K562 (cell line): ENCODE data around the gene IRF9. TPM values are rescaled to one million over a fixed set of nuclear protein-coding genes. Genes with fewer than 3 reads are reported as not detected.
A peak's percentile ranks its signal among the peaks of the same experiment; 100 is the strongest.

Experiments
- CHD4 ChIP-seq: fragments of 200-600 bp; sonication (generic); IDR thresholded peaks from 3 replicates; pipeline ENCODE4 v1.6.1; 2012; ENCODE audit warnings: low read depth, mild to moderate bottlenecking, mixed read lengths, low read length, inconsistent platforms; ENCODE audit not compliant: insufficient read depth, insufficient replicate concordance, poor library complexity, severe bottlenecking
- ESRRB ChIP-seq: fragments of 250-450 bp; sonication (Bioruptor Pico); IDR thresholded peaks from 2 replicates; pipeline ENCODE4 v1.5.0; 2020; ENCODE audit warnings: mild to moderate bottlenecking, moderate library complexity, borderline replicate concordance
- HIVEP1 ChIP-seq: fragments of 250-450 bp; sonication (Bioruptor Pico); IDR thresholded peaks from 2 replicates; pipeline ENCODE4 v1.4.0; 2020; ENCODE audit warnings: mild to moderate bottlenecking
- KDM4B ChIP-seq, 2 experiments: fragments of 450-650 bp in 1 of 2; sonication (generic) in 1 of 2; IDR thresholded peaks; 2 replicates each; pipeline ENCODE4 v1.6.1; 2016 to 2017; ENCODE audit warnings: borderline replicate concordance in 2 of 2, antibody characterized with exemption in 1 of 2, low read depth in 1 of 2, mild to moderate bottlenecking in 1 of 2
- ZBED1 ChIP-seq: IDR thresholded peaks from 2 replicates; pipeline ENCODE4 v1.6.1; 2014
- polyA plus RNA-seq, 8 experiments: library from polyadenylated mRNA; depleted of rRNA in 4 of 8; stranded (reverse) in 5 of 8; unstranded in 3 of 8; fragments of >200 nt; fragmentation: Nextera tagmentation in 2 of 8; fragmentation: Illumina TruSeq in 1 of 8; extraction: Ambion mirVana in 2 of 8; extraction: Trizol in 1 of 8; gene quantifications; 2 replicates each; pipeline versions ENCODE4 v1.2.1 to v1.2.3, GENCODE V29; 2011 to 2014; ENCODE audit warnings: inconsistent platforms in 1 of 8, missing spikeins in 1 of 8
- total RNA-seq, 7 experiments: library from RNA; depleted of rRNA in 6 of 7; stranded (reverse); fragments of >200 nt in 6 of 7; fragmentation: Illumina TruSeq in 2 of 7; extraction: Trizol in 2 of 7; gene quantifications; 2 replicates each; pipeline versions ENCODE4 v1.2.1 to v1.2.3, GENCODE V29; 2011 to 2021; ENCODE audit warnings: low replicate concordance in 1 of 7
- TF ChIP-seq, protein P1 (sequence below): fragments of 200-800 bp; sonication (Bioruptor generic); IDR thresholded peaks from 2 replicates; pipeline ENCODE4 v1.6.1; 2017; ENCODE audit warnings: missing genetic modification characterization, missing compliant biosample characterization
- TF ChIP-seq, protein P2 (sequence below): fragments of 200-600 bp; sonication (generic); IDR thresholded peaks from one replicate; pipeline ENCODE4 v1.6.1; 2012; ENCODE audit warnings: mild to moderate bottlenecking, low read depth, low read length, inconsistent platforms
- TF ChIP-seq, protein P3 (sequence below): fragments of 450-650 bp; IDR thresholded peaks from 2 replicates; pipeline ENCODE4 v1.6.1; 2016

IRF9 gene
- total and polyA plus RNA-seq, 9 of the 15 experiments (the other 6 are each of a cell fraction or from before 2014, with no cell fraction given): 0.79 to 14.8 (median 6.1) TPM

DNA sequence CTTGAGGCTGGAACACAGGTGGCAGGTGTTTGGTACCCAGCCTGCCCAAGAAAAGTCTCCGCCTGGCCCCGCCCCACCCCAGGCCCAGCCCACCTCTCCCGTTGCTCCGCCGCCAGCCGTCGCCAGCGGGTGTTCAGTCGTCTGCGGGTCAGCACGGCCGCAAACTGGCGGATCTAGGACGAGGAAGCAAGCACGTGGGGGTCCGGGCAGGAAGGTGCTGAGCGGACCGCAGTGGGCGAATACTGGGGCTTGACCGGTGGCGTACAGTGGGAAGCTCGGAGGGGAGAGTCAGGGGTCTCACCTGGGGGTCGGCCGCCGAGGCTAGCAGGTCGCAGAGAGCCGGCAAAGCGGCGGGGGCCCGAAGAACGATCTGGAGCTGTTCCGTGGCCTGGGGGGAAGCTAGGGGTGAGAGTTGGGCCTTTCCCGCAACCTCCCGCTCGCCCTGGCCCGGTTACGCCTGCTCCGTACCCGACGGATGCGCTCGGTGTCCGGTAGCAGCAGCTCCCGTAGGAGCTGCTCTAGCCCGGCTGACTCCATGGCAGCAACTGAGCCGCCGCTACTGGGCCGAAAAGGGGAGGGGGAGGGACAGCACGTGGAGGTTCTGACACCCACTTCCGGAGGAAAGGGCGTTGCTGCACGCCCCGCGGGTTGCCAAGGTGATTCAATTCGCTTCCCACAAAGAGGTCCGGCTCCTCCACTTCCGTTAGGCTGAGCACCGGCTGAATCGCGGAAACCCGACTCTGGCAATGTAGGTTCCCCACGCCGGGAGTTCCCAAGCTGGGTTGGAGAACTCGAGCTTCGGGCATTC, 27.4 kb downstream of the IRF9 start, which contains the start of gene IPO4 (continued):
- TF ChIP-seq CHD4 (no peak), HIVEP1 (0 out of 2 replicates have a peak, but pooled peaks have one; percentile 49), ZBED1 (no peak), KDM4B (IDR thresholded peaks at IDR 0.05; ENCODE audit: borderline replicate concordance in 2 of 2, low read depth in 1 of 2) (peak in 1 of 2 experiments; percentile 86; a peak in 2 of 4 replicates), ESRRB (CRISPR knock-in tag) (no peak)
- TF ChIP-seq, protein P1, sequence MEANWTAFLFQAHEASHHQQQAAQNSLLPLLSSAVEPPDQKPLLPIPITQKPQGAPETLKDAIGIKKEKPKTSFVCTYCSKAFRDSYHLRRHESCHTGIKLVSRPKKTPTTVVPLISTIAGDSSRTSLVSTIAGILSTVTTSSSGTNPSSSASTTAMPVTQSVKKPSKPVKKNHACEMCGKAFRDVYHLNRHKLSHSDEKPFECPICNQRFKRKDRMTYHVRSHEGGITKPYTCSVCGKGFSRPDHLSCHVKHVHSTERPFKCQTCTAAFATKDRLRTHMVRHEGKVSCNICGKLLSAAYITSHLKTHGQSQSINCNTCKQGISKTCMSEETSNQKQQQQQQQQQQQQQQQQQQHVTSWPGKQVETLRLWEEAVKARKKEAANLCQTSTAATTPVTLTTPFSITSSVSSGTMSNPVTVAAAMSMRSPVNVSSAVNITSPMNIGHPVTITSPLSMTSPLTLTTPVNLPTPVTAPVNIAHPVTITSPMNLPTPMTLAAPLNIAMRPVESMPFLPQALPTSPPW (CRISPR knock-in tag): peak; percentile 88
- TF ChIP-seq, protein P2, sequence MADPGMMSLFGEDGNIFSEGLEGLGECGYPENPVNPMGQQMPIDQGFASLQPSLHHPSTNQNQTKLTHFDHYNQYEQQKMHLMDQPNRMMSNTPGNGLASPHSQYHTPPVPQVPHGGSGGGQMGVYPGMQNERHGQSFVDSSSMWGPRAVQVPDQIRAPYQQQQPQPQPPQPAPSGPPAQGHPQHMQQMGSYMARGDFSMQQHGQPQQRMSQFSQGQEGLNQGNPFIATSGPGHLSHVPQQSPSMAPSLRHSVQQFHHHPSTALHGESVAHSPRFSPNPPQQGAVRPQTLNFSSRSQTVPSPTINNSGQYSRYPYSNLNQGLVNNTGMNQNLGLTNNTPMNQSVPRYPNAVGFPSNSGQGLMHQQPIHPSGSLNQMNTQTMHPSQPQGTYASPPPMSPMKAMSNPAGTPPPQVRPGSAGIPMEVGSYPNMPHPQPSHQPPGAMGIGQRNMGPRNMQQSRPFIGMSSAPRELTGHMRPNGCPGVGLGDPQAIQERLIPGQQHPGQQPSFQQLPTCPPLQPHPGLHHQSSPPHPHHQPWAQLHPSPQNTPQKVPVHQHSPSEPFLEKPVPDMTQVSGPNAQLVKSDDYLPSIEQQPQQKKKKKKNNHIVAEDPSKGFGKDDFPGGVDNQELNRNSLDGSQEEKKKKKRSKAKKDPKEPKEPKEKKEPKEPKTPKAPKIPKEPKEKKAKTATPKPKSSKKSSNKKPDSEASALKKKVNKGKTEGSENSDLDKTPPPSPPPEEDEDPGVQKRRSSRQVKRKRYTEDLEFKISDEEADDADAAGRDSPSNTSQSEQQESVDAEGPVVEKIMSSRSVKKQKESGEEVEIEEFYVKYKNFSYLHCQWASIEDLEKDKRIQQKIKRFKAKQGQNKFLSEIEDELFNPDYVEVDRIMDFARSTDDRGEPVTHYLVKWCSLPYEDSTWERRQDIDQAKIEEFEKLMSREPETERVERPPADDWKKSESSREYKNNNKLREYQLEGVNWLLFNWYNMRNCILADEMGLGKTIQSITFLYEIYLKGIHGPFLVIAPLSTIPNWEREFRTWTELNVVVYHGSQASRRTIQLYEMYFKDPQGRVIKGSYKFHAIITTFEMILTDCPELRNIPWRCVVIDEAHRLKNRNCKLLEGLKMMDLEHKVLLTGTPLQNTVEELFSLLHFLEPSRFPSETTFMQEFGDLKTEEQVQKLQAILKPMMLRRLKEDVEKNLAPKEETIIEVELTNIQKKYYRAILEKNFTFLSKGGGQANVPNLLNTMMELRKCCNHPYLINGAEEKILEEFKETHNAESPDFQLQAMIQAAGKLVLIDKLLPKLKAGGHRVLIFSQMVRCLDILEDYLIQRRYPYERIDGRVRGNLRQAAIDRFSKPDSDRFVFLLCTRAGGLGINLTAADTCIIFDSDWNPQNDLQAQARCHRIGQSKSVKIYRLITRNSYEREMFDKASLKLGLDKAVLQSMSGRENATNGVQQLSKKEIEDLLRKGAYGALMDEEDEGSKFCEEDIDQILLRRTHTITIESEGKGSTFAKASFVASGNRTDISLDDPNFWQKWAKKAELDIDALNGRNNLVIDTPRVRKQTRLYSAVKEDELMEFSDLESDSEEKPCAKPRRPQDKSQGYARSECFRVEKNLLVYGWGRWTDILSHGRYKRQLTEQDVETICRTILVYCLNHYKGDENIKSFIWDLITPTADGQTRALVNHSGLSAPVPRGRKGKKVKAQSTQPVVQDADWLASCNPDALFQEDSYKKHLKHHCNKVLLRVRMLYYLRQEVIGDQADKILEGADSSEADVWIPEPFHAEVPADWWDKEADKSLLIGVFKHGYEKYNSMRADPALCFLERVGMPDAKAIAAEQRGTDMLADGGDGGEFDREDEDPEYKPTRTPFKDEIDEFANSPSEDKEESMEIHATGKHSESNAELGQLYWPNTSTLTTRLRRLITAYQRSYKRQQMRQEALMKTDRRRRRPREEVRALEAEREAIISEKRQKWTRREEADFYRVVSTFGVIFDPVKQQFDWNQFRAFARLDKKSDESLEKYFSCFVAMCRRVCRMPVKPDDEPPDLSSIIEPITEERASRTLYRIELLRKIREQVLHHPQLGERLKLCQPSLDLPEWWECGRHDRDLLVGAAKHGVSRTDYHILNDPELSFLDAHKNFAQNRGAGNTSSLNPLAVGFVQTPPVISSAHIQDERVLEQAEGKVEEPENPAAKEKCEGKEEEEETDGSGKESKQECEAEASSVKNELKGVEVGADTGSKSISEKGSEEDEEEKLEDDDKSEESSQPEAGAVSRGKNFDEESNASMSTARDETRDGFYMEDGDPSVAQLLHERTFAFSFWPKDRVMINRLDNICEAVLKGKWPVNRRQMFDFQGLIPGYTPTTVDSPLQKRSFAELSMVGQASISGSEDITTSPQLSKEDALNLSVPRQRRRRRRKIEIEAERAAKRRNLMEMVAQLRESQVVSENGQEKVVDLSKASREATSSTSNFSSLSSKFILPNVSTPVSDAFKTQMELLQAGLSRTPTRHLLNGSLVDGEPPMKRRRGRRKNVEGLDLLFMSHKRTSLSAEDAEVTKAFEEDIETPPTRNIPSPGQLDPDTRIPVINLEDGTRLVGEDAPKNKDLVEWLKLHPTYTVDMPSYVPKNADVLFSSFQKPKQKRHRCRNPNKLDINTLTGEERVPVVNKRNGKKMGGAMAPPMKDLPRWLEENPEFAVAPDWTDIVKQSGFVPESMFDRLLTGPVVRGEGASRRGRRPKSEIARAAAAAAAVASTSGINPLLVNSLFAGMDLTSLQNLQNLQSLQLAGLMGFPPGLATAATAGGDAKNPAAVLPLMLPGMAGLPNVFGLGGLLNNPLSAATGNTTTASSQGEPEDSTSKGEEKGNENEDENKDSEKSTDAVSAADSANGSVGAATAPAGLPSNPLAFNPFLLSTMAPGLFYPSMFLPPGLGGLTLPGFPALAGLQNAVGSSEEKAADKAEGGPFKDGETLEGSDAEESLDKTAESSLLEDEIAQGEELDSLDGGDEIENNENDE: no peak
- TF ChIP-seq, protein P3, sequence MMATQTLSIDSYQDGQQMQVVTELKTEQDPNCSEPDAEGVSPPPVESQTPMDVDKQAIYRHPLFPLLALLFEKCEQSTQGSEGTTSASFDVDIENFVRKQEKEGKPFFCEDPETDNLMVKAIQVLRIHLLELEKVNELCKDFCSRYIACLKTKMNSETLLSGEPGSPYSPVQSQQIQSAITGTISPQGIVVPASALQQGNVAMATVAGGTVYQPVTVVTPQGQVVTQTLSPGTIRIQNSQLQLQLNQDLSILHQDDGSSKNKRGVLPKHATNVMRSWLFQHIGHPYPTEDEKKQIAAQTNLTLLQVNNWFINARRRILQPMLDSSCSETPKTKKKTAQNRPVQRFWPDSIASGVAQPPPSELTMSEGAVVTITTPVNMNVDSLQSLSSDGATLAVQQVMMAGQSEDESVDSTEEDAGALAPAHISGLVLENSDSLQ: peak; percentile 56
